Right atrium auricular region (tissue), 2 donors: ENCODE results near the gene ZDHHC4. TPM values are rescaled to one million over a fixed set of nuclear protein-coding genes. Genes with fewer than 3 reads are reported as not detected.
A peak's percentile ranks its signal among the peaks of the same experiment; 100 is the strongest.
"Not testable (repeated sequence)": the region's sequence is repeated elsewhere in the genome, so short reads cannot be mapped to it uniquely, and the experiment has no call there.

Experiments used
- DNase-seq: peaks from one replicate; pipeline ENCODE4 v3.0.0-alpha.2; 2019; ENCODE audit warnings: low spot score
- H3K27ac ChIP-seq, 2 donors: fragments of 200-600 bp; sonication (generic); 1 replicate in 1 of 2; 2 replicates in 1 of 2; pipeline ENCODE4 v1.5.1; 2016 to 2019
- H3K27me3 ChIP-seq, 2 donors: fragments of 200-600 bp; sonication (generic); one replicate each; pipeline versions ENCODE4 v1.5.1 to v1.6.0; 2017 to 2019
- H3K36me3 ChIP-seq: fragments of 200-600 bp; sonication (generic); one replicate; pipeline ENCODE4 v1.5.1; 2016
- H3K4me1 ChIP-seq, 2 donors: fragments of 200-600 bp; sonication (generic); one replicate each; pipeline versions ENCODE4 v1.5.1 to v1.6.0; 2017 to 2019
- H3K4me3 ChIP-seq, 2 donors: fragments of 200-600 bp; sonication (generic); 1 replicate in 1 of 2; 2 replicates in 1 of 2; pipeline ENCODE4 v1.5.1; 2017 to 2019; ENCODE audit warnings: mild to moderate bottlenecking in 1 of 2, moderate library complexity in 1 of 2
- H3K9me3 ChIP-seq, 2 donors: fragments of 200-600 bp; sonication (generic); one replicate each; pipeline ENCODE4 v1.5.1; 2019
- total RNA-seq, 2 donors: library from RNA; depleted of rRNA; stranded (reverse); fragments of >200 nt; gene quantifications; one replicate each; pipeline ENCODE4 v1.1.0, GENCODE V29; 2016
- TF ChIP-seq, protein P1 (sequence below), 2 donors: fragments of 200-600 bp; sonication (generic); IDR thresholded peaks; one replicate each; pipeline ENCODE4 v1.5.1; 2019; ENCODE audit warnings: antibody characterized with exemption in 2 of 2

The ZDHHC4 gene
- total RNA-seq, 2 donors from 2014 or later = 37.5 to 48.4 TPM

DNA sequence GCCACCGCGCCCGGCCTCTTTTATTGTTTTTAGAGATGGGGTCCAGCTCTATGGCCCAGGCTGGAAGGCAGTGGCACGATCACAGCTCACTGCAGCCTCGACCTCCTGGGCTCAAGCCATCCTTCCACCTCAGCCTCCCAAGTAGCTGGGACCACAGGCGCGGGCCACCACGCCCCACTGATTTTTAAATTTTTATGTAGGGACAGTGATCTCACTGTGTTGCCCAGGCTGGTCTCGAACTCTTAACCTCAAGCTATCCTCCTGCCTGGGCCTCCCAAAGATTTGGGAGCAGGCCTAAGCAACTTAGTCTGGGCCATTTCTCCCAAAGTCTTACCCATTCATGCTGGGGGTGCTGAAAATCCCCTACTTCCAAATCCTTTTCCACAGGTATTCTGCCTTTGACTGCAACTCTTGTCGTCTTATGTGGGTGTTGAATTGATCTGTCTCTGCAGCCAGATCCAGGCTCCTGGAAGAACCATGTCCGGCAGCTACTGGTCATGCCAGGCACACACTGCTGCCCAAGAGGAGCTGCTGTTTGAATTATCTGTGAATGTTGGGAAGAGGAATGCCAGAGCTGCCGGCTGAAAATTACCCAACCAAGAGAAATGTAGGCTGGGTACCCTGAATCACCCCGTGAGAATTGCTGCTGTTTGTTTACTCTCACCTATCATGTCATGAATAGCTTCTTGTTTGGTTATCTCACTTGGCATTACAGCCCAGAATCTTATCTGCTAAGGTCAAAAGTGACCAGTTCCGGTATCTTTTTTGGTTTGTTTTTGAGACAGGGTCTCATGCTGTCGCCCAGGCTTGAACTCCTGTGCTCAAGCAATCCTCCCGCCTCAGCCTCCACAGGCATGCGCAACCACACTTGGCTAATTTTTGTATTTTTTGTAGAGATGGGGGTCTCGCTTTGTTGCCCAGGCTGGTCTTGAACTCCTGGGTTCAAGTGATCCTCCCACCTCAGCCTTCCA, 1.1 kb downstream of the ZDHHC4 start:
- Histone ChIP-seq H3K27me3 (no peaks in the 10 kb centered on the region), H3K27ac (peak overlapping the region; percentile 91 to 92), H3K4me3 (peak overlapping the region in 1 of 2 donors; percentile 66), H3K4me1 (no peaks in the 10 kb centered on the region), H3K9me3 (no peaks in the 10 kb centered on the region), H3K36me3 (peaks cover 22% of the 10 kb centered on the region)
- TF ChIP-seq, protein P1, sequence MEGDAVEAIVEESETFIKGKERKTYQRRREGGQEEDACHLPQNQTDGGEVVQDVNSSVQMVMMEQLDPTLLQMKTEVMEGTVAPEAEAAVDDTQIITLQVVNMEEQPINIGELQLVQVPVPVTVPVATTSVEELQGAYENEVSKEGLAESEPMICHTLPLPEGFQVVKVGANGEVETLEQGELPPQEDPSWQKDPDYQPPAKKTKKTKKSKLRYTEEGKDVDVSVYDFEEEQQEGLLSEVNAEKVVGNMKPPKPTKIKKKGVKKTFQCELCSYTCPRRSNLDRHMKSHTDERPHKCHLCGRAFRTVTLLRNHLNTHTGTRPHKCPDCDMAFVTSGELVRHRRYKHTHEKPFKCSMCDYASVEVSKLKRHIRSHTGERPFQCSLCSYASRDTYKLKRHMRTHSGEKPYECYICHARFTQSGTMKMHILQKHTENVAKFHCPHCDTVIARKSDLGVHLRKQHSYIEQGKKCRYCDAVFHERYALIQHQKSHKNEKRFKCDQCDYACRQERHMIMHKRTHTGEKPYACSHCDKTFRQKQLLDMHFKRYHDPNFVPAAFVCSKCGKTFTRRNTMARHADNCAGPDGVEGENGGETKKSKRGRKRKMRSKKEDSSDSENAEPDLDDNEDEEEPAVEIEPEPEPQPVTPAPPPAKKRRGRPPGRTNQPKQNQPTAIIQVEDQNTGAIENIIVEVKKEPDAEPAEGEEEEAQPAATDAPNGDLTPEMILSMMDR (IDR thresholded peaks at IDR 0.05) = no peak
- DNase-seq = no peak

- H3K27me3 ChIP-seq = no peaks in the 10 kb centered on the region
- no peak for DNase-seq
- no peaks in the 10 kb centered on the region for H3K9me3 ChIP-seq
- no peaks in the 10 kb centered on the region for H3K4me1 ChIP-seq
- no peak overlapping the region for H3K27ac ChIP-seq
- peaks cover 26% of the 10 kb centered on the region for H3K36me3 ChIP-seq
- no peak overlapping the region for H3K4me3 ChIP-seq
- TF ChIP-seq, protein P1 (IDR thresholded peaks at IDR 0.05) = peak in 1 of 2 donors; percentile 19
Observed at GRCh38 chr7:6579446-6579845, 2.2 kb downstream of the ZDHHC4 start.

GRCh38 chr7:6585746-6586432, 8.6 kb downstream of the ZDHHC4 start:
- not testable (repeated sequence) for H3K27ac ChIP-seq, H3K4me3 ChIP-seq, H3K27me3 ChIP-seq, H3K9me3 ChIP-seq, DNase-seq
- Histone ChIP-seq H3K4me1 (peaks cover 0 to 11% of the 10 kb centered on the region in 2 donors), H3K36me3 (peaks cover 35% of the 10 kb centered on the region)

GRCh38 chr7:6588566-6588965, 11.3 kb downstream of the ZDHHC4 start:
- H3K4me1 ChIP-seq = peaks cover 0 to 18% of the 10 kb centered on the region in 2 donors
- H3K9me3 ChIP-seq = no peaks in the 10 kb centered on the region
- H3K27me3 ChIP-seq = no peaks in the 10 kb centered on the region
- TF ChIP-seq, protein P1 (IDR thresholded peaks at IDR 0.05) = no peak
- H3K27ac ChIP-seq = no peak overlapping the region
- H3K36me3 ChIP-seq = peaks cover 32% of the 10 kb centered on the region
- no peak overlapping the region for H3K4me3 ChIP-seq
- no peak for DNase-seq

GRCh38 chr7:6589151-6589828, 12.0 kb downstream of the ZDHHC4 start:
- no peak for DNase-seq
- peak overlapping the region in 1 of 2 donors; percentile 76 for H3K27ac ChIP-seq

More at GRCh38 chr7:6589151-6589828, 12.0 kb downstream of the ZDHHC4 start:
- H3K4me3 ChIP-seq = peak overlapping the region; percentile 9 to 75
- peaks cover 0 to 18% of the 10 kb centered on the region in 2 donors for H3K4me1 ChIP-seq
- H3K36me3 ChIP-seq = peaks cover 37% of the 10 kb centered on the region
- TF ChIP-seq, protein P1 (IDR thresholded peaks at IDR 0.05) = no peak
- H3K27me3 ChIP-seq = no peaks in the 10 kb centered on the region
- H3K9me3 ChIP-seq = no peaks in the 10 kb centered on the region
